PFSK-1 (cell line): ENCODE data around the gene PIAS3.

Experiments used
- FOXP2 ChIP-seq: optimal IDR thresholded peaks from 2 replicates; pipeline ENCODE3; 2011; ENCODE audit warnings: borderline replicate concordance, control low read depth, inconsistent platforms; ENCODE audit not compliant: insufficient read depth; ENCODE audit errors: extremely low read length, extremely low read depth
- POLR2AphosphoS5 ChIP-seq: IDR thresholded peaks from 2 replicates; pipeline ENCODE4 v1.6.1; 2012; ENCODE audit warnings: low read depth, mild to moderate bottlenecking, control low read depth, low read length, moderate library complexity

- no peak for TF ChIP-seq POLR2AphosphoS5
- no peak for TF ChIP-seq FOXP2
These were observed 512 bp downstream of the PIAS3 start for GRCh38 chr1:145858238-145858900.
